ENCODE data around the gene RFTN1.

DNA sequence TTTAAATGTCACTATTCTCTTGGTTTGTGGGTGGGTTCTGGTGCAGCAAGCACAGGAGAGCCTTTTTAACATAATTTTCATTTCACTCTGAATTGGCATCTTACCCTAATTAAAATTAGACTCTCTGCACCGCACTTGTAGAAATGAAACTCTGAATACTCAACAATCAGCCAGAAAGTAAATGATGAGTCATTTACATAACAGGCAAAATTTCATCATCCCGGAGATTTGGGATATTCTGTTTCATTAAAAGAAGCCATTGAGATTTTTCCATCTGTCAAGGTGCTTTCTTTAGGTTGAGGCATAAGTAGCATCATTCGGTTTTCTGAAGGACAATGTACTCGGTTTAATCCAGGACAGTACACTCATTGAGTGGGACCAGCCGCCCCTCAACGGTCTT is 111.0 kb downstream of the RFTN1 start:
- TF ChIP-seq, protein P1, sequence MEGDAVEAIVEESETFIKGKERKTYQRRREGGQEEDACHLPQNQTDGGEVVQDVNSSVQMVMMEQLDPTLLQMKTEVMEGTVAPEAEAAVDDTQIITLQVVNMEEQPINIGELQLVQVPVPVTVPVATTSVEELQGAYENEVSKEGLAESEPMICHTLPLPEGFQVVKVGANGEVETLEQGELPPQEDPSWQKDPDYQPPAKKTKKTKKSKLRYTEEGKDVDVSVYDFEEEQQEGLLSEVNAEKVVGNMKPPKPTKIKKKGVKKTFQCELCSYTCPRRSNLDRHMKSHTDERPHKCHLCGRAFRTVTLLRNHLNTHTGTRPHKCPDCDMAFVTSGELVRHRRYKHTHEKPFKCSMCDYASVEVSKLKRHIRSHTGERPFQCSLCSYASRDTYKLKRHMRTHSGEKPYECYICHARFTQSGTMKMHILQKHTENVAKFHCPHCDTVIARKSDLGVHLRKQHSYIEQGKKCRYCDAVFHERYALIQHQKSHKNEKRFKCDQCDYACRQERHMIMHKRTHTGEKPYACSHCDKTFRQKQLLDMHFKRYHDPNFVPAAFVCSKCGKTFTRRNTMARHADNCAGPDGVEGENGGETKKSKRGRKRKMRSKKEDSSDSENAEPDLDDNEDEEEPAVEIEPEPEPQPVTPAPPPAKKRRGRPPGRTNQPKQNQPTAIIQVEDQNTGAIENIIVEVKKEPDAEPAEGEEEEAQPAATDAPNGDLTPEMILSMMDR (conservative IDR thresholded peaks at IDR 0.05; ENCODE audit: low read length): no peak
- TF ChIP-seq EZH2phosphoT487 (IDR thresholded peaks at IDR 0.05; ENCODE audit: borderline replicate concordance, low read depth, low read length): no peak

Measured in OCI-LY7 (cell line).